Endodermal cell (in vitro differentiated cells): ENCODE results near the gene LRCH3. TPM values are rescaled to one million over a fixed set of nuclear protein-coding genes. Genes with fewer than 3 reads are reported as not detected.

ENCODE experiments used
- DNase-seq: peaks from one replicate; pipeline ENCODE4 v3.0.0-alpha.2; 2017
- H3K27ac ChIP-seq: 2 replicates; pipeline ENCODE4 v1.5.1; 2013; ENCODE audit warnings: mild to moderate bottlenecking, low read depth, low read length, moderate library complexity
- H3K27me3 ChIP-seq: 2 replicates; pipeline ENCODE4 v1.6.1; 2013; ENCODE audit warnings: mild to moderate bottlenecking, low read length, moderate library complexity; ENCODE audit not compliant: insufficient read depth, control insufficient read depth, poor library complexity, severe bottlenecking
- H3K36me3 ChIP-seq: 2 replicates; pipeline ENCODE4 v1.7.0; 2013; ENCODE audit warnings: mild to moderate bottlenecking, low read length, moderate library complexity; ENCODE audit not compliant: control insufficient read depth, insufficient read depth
- H3K4me1 ChIP-seq: one replicate; pipeline ENCODE4 v1.7.0; 2013; ENCODE audit warnings: low read length; ENCODE audit not compliant: control insufficient read depth, insufficient read depth
- H3K4me3 ChIP-seq: 2 replicates; pipeline ENCODE4 v1.5.1; 2013; ENCODE audit warnings: mild to moderate bottlenecking, low read length, moderate library complexity
- H3K9ac ChIP-seq: 2 replicates; pipeline ENCODE4 v1.6.1; 2013; ENCODE audit warnings: mild to moderate bottlenecking, low read length, moderate library complexity; ENCODE audit not compliant: poor library complexity, severe bottlenecking; ENCODE audit errors: extremely low read depth
- H3K9me3 ChIP-seq: 2 replicates; pipeline ENCODE4 v1.6.1; 2013; ENCODE audit warnings: mild to moderate bottlenecking, low read length, moderate library complexity; ENCODE audit not compliant: control insufficient read depth
- H3K27ac Mint-ChIP-seq: 2 replicates; pipeline ENCODE4 v1.8.0; 2020; ENCODE audit warnings: mixed read lengths
- H3K27me3 Mint-ChIP-seq: 2 replicates; pipeline ENCODE4 v1.8.0; 2021; ENCODE audit warnings: mild to moderate bottlenecking, mixed read lengths; ENCODE audit not compliant: insufficient read depth
- H3K36me3 Mint-ChIP-seq: 2 replicates; pipeline ENCODE4 v1.8.0; 2020; ENCODE audit warnings: low read depth, mixed read lengths
- H3K4me1 Mint-ChIP-seq: 2 replicates; pipeline ENCODE4 v1.8.0; 2020; ENCODE audit warnings: mixed read lengths
- H3K4me3 Mint-ChIP-seq: 2 replicates; pipeline ENCODE4 v1.8.0; 2020; ENCODE audit warnings: mild to moderate bottlenecking, moderate library complexity, mixed read lengths
- H3K9me3 Mint-ChIP-seq: 2 replicates; pipeline ENCODE4 v1.8.0; 2020; ENCODE audit warnings: mild to moderate bottlenecking, mixed read lengths
- WGBS, 2 experiments: methylation state at CpG; one replicate each; pipeline versions ENCODE4 v1.1.5 to v1.1.7; 2013; ENCODE audit warnings: missing lambda C conversion rate in 2 of 2, mixed read lengths in 1 of 2; ENCODE audit not compliant: insufficient coverage in 1 of 2, insufficient read length in 1 of 2; 5-methylcytosine and 5-hydroxymethylcytosine counted together
- total RNA-seq, 2 donors: library from RNA; stranded (reverse); fragmentation: NEBNext Ultra II Directional in 1 of 2; extraction: Animal tissue kit (Norgen Biotek cat#: 25700) in 1 of 2; gene quantifications; 2 replicates in 1 of 2; 3 replicates in 1 of 2; pipeline ENCODE4 v1.2.1, GENCODE V29; 2021
- TF ChIP-seq, protein P1 (sequence below): fragments of 200-600 bp; sonication (generic); conservative IDR thresholded peaks from 2 replicates; pipeline ENCODE4 v1.5.0; 2021; ENCODE audit warnings: antibody characterized with exemption, mild to moderate bottlenecking

The LRCH3 gene
- total RNA-seq, 2 donors from 2014 or later, result 67.1 to 70.2 TPM

DNA sequence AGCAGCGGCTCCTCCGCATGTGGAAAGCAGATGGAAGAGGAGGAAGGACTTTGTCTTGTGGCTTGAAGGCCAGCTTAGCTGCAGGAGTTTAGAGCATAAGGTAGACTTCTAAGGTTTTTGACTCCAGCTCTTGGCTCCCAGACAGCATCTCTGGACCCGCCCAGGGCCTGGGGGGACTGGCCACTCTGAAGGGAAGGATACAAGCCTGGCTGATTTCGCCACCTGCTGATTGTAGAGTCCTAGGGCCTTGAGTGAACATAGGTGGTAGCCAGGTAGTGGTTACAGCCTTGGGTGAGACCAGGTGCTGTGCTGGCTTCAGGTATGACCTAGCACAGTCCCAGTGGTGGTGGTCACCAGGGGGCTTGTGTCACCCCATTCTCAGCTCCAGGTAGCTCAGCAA, 110.6 kb downstream of the LRCH3 start:
- Histone ChIP-seq H3K9me3 (no peaks in the 10 kb centered on the region), H3K36me3 (no peaks in the 10 kb centered on the region), H3K27ac (no peak overlapping the region), H3K9ac (no peak overlapping the region), H3K4me1 (no peaks in the 10 kb centered on the region), H3K27me3 (no peaks in the 10 kb centered on the region), H3K4me3 (no peak overlapping the region)
- Mint-ChIP-seq H3K4me1 (peaks cover 8% of the 10 kb centered on the region), H3K4me3 (no peak overlapping the region), H3K9me3 (no peaks in the 10 kb centered on the region), H3K36me3 (no peaks in the 10 kb centered on the region), H3K27me3 (peaks cover 2% of the 10 kb centered on the region), H3K27ac (no peak overlapping the region)
- TF ChIP-seq, protein P1, sequence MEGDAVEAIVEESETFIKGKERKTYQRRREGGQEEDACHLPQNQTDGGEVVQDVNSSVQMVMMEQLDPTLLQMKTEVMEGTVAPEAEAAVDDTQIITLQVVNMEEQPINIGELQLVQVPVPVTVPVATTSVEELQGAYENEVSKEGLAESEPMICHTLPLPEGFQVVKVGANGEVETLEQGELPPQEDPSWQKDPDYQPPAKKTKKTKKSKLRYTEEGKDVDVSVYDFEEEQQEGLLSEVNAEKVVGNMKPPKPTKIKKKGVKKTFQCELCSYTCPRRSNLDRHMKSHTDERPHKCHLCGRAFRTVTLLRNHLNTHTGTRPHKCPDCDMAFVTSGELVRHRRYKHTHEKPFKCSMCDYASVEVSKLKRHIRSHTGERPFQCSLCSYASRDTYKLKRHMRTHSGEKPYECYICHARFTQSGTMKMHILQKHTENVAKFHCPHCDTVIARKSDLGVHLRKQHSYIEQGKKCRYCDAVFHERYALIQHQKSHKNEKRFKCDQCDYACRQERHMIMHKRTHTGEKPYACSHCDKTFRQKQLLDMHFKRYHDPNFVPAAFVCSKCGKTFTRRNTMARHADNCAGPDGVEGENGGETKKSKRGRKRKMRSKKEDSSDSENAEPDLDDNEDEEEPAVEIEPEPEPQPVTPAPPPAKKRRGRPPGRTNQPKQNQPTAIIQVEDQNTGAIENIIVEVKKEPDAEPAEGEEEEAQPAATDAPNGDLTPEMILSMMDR, result no peak
- WGBS, 2 experiments, result 92 to 96% methylated on average over 3 to 4 of the region's 4 CpGs
- DNase-seq, result no peak

DNA sequence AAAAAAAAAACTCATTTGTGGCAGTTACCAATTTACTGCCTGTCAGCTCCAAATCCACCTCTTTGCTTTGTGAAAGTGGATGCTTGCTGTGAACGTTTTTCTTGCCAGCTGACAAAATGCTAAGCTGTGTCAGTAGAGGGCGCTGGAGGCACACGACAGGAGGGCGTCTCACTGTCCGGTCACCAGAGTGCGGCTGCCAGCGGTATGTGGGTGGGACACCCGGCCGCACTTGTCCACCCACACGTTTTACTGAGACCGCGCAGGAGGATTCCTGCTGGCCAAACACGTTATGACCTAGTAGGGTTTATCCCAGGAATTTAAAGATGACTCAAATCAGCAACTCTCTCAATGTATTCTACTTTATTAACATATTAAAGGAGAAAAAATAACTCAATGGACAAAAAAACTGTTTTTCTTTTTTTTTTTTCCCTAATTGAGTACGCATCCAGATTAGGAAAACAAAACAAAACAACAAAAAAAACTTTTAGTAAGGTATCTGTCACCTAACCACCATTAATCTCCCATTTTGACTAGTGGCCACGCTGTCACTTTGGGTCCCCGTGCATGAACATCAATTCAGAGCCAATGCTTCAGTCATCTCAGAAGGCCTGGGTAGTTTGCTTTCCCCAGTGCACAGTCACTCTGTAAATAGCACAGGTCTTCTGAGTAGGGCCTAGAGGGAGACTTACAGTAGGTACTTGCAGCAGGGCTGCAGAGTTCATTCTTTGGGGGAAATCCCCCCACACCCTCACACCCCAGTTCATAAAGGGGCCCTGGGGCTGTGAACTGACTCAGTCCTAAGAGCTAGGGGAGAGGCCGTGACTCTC, 115.2 kb downstream of the LRCH3 start:
- TF ChIP-seq, protein P1, result peak; percentile 94
- Histone ChIP-seq H3K27me3 (no peaks in the 10 kb centered on the region), H3K4me3 (no peak overlapping the region), H3K27ac (no peak overlapping the region), H3K4me1 (no peaks in the 10 kb centered on the region), H3K9me3 (no peaks in the 10 kb centered on the region), H3K36me3 (no peaks in the 10 kb centered on the region), H3K9ac (no peak overlapping the region)
- DNase-seq, result peak; percentile 96
- H3K4me1 Mint-ChIP-seq, result peaks cover 2% of the 10 kb centered on the region
- H3K27me3 Mint-ChIP-seq, result no peaks in the 10 kb centered on the region
- peaks cover 2% of the 10 kb centered on the region for H3K36me3 Mint-ChIP-seq
- H3K9me3 Mint-ChIP-seq, result no peaks in the 10 kb centered on the region
- 25 to 26% methylated on average over 15 to 17 of the region's 17 CpGs for WGBS, 2 experiments
- H3K4me3 Mint-ChIP-seq, result no peak overlapping the region
- H3K27ac Mint-ChIP-seq, result no peak overlapping the region

DNA sequence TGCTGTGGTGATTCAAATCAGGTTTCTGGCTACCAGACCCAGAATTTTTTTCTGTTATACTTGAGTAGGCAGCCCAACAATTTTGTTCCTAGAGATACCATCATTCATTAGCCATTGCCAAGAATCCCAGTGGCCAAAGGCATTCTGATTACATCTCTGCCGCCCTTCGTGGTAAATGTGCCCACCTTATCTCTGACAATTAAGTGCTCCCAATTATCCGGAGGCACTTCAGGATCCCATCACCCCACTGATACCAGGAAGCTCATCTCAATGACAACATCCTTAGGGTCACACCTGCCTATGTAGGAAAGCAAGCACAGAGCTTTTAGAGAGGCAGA, 115.8 kb downstream of the LRCH3 start:
- H3K4me1 Mint-ChIP-seq, result peaks cover 2% of the 10 kb centered on the region
- Histone ChIP-seq H3K9me3 (no peaks in the 10 kb centered on the region), H3K4me3 (no peak overlapping the region), H3K9ac (no peak overlapping the region), H3K36me3 (no peaks in the 10 kb centered on the region), H3K27ac (no peak overlapping the region), H3K4me1 (no peaks in the 10 kb centered on the region), H3K27me3 (no peaks in the 10 kb centered on the region)
- no peaks in the 10 kb centered on the region for H3K9me3 Mint-ChIP-seq
- no peak for DNase-seq
- peaks cover 2% of the 10 kb centered on the region for H3K36me3 Mint-ChIP-seq
- 81 to 87% methylated on average over 3 of the region's 3 CpGs for WGBS, 2 experiments
- H3K27me3 Mint-ChIP-seq, result no peaks in the 10 kb centered on the region
- H3K27ac Mint-ChIP-seq, result no peak overlapping the region
- no peak overlapping the region for H3K4me3 Mint-ChIP-seq
- TF ChIP-seq, protein P1, result no peak
